NB4 (cell line): ENCODE results near the gene FCHSD1.

Source experiments
- DNase-seq: peaks from one replicate; pipeline ENCODE4 v3.0.0; 2010; ENCODE audit warnings: low read depth
- H3K4me3 ChIP-seq: one replicate; pipeline ENCODE4 v1.5.1; 2011; ENCODE audit warnings: mild to moderate bottlenecking, low read depth, low read length, moderate library complexity
- CTCF ChIP-seq: IDR thresholded peaks from one replicate; pipeline ENCODE4 v1.5.1; 2012; ENCODE audit warnings: low read depth, low read length
- MAX ChIP-seq: IDR thresholded peaks from 2 replicates; pipeline ENCODE4 v1.6.1; 2011; ENCODE audit warnings: low read depth, low read length
- MYC ChIP-seq: IDR thresholded peaks from 2 replicates; pipeline ENCODE4 v1.6.1; 2011; ENCODE audit warnings: low read depth, low read length
- POLR2A ChIP-seq: IDR thresholded peaks from 2 replicates; pipeline ENCODE4 v1.6.1; 2011; ENCODE audit warnings: mild to moderate bottlenecking; ENCODE audit not compliant: insufficient read length; ENCODE audit errors: extremely low read depth

FCHSD1 gene

GRCh38 chr5:141641634-141642267, 9.5 kb downstream of the FCHSD1 start:
- peak; percentile 68 for DNase-seq
- TF ChIP-seq MYC (no peak), POLR2A (no peak), CTCF (peak; percentile 30), MAX (no peak)
- no peak overlapping the region for H3K4me3 ChIP-seq

GRCh38 chr5:141640698-141641097, 10.5 kb downstream of the FCHSD1 start:
- no peak for TF ChIP-seq MAX
- TF ChIP-seq CTCF = no peak
- TF ChIP-seq POLR2A = no peak
- TF ChIP-seq MYC = no peak
- DNase-seq = no peak
- no peak overlapping the region for H3K4me3 ChIP-seq

GRCh38 chr5:141640051-141640415, 11.2 kb downstream of the FCHSD1 start:
- DNase-seq = no peak
- no peak for TF ChIP-seq POLR2A
- no peak for TF ChIP-seq CTCF
- no peak for TF ChIP-seq MYC
- TF ChIP-seq MAX = no peak
- H3K4me3 ChIP-seq = no peak overlapping the region

- TF ChIP-seq CTCF = no peak
- no peak for TF ChIP-seq MYC
- no peak for TF ChIP-seq MAX
- no peak for TF ChIP-seq POLR2A
- H3K4me3 ChIP-seq = no peak overlapping the region
- DNase-seq = no peak
Observed at GRCh38 chr5:141639357-141640050, 11.7 kb downstream of the FCHSD1 start.

GRCh38 chr5:141638771-141639170, 12.4 kb downstream of the FCHSD1 start:
- TF ChIP-seq POLR2A (no peak), CTCF (no peak), MYC (no peak), MAX (no peak)
- DNase-seq = no peak
- H3K4me3 ChIP-seq = no peak overlapping the region
